ENCODE data around the gene CNTNAP2. TPM values are rescaled to one million over a fixed set of nuclear protein-coding genes. Genes with fewer than 3 reads are reported as not detected.
"Not testable (repeated sequence)": the region's sequence is repeated elsewhere in the genome, so short reads cannot be mapped to it uniquely, and the experiment has no call there.

The CNTNAP2 gene
- total RNA-seq, 1 donor from 2014 or later, result under 0.01 TPM

DNA sequence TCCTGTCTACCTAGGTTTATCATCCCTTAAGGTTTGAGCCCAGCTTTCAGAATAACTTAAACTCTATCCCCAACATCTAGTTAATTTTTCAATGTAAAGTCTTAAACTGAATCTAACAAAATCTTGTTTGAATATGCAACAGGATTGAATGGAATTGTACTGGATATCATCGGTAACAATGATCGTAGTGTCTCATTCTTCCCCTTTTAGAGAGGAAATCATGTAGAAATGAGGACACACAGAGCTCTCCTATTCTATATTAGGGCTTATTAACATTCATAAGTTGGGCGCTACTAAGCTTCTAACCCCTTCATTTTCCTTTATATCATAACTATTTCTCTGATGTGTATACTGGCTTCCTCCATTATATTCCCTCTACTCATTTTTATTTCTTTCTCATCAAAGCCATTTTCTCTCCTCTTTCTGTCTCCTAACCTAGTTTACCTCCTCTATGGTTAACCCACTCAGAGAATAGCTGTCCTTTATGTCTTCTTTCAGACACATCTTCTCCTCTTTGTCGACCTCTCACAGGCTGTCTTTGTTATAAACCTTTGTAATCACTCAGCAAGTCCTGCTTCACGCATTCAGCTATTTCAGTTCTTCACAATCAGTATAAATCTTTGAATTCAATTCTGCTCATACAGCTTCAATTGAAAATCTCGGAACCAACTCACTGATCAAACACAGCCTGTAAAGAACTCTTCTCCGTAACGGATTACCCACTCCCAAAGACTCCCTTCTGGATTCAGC, 1455.0 kb downstream of the CNTNAP2 start:
- DNase-seq (ENCODE audit: extremely low read depth, low read depth, low spot score), result no peak

DNA sequence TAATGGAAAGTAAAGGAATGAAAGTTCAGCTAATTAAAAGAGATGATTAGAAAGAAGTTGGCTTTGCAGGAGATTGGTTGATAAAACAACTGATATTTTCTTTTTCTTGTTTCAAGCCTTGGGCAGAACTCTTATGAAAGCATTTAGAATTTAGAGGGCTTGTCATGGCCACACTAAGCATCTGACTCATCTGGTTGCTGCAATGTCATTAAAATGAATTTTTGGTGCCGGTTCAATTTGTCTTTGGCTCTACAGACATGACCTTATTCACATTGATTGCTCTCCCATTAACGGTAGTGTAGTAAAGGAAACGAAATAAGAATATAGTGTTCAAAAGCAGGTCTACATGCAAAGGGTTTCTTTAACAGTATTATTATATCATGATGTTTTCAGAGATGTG, 1461.6 kb downstream of the CNTNAP2 start:
- no peak for DNase-seq (ENCODE audit: extremely low read depth, low read depth, low spot score)

DNA sequence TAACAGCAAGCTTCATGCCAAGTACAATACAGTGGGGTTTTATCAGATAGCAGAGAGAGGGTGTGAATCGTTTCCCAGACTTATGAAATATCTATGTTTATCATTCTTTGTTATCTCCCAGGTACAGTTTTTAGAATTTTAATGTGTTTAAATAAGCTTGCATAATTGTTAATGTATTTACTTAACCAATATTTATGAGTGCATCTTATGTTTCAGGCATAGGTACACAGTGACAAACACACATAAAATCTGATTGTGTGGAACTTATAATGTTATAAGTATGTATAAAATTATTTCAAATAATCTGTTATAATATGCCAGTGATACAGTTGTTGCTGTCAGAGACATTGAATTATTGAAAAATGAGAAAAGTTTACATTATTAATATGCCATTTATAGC, 1462.5 kb downstream of the CNTNAP2 start:
- DNase-seq (ENCODE audit: extremely low read depth, low read depth, low spot score), result no peak

DNA sequence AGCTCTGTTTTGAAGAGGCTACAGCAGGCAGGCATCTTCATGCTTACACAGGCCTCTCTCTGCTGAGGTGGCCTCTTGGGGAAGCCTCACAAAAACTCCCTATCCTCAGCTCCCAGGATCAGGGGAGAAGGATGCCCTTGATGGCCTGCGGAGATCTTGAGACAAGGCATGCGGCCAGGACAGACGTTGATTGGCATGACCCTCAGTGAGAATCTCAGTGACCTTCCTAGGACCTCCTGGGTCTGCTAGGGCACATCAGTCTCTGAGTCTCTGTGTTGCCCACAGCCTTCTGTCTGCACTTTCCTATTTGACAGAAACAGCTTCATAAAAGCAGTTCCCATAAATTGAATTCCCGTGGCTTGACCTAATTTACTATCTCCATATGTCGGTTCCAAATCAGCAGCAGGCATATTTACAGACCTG, 1468.2 kb downstream of the CNTNAP2 start:
- DNase-seq (ENCODE audit: extremely low read depth, low read depth, low spot score), result no peak

DNA sequence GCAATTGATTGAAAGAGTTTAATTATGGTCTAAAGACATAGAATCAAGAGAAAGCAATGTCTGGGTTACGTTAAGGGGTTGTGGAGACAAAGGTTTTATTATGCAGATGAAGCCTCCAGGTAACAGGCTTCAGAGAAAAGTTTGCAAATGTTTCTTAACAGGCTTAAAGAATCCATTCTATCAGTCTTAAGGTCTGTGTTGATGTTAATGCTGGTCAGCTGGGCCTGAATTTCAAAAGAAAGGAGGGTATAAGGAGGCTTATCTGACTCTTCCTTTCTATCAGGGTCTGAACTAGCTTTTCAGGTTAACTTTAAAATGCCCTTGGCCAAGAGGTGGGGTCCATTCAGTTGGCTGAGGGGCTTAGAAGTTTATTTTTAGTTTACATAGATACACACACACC, 1469.5 kb downstream of the CNTNAP2 start:
- no peak for DNase-seq (ENCODE audit: extremely low read depth, low read depth, low spot score)

DNA sequence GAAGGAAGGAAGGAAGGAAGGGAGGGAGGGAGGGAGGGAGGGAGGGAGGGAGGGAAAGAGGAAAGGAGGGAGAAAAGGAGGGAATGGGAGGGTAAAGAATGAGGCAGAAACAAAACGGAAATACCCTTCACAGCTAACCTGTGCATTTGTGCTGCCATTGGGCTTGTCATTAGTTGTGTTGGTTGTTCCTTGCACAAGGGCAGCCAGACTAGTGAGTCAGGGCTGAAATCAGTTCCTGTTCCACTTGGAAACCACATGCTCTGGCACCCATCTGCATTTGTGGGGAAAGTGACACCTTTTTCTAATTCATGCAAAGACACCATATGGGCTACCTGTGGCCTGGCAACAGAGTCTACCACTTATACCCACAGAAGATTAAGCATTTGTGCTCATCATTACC, 1469.9 kb downstream of the CNTNAP2 start:
- DNase-seq (ENCODE audit: extremely low read depth, low read depth, low spot score), result no peak

DNA sequence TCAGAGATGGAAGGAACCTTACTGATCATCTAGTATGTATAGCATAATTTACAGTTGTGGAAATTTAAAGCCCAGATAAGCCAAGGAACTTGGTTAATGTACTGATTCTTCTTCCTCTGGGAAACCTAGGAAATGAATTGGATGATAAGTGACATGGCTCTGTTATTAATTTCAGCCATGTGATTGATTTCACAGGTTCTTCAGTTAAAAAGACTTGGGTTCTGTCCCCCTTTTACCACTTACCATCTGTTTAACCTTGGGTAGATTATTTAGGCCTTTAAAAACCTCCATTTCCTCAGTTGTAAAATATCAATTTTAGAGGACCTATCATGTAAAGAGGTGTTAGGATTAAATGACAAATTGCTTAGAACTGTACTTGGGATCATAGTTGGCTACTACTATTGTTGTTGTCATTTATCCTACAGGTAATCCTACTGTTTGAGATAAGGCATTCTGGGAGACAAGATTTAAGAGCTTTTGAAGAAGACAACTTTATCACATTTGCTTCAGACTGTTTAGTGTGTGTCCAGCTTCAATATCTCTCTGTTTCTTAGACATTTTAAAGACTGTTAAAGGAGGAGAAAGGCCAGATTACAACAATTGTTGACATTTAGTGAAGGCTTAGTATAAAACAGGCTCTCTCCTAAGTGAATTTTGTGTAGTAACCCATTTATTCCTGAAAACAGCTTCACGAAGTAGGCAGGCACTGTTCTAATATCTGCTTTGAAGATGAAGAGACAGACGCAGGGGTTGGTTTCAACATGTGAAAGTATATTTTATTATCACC, 1476.9 kb downstream of the CNTNAP2 start:
- no peak for DNase-seq (ENCODE audit: extremely low read depth, low read depth, low spot score)

DNA sequence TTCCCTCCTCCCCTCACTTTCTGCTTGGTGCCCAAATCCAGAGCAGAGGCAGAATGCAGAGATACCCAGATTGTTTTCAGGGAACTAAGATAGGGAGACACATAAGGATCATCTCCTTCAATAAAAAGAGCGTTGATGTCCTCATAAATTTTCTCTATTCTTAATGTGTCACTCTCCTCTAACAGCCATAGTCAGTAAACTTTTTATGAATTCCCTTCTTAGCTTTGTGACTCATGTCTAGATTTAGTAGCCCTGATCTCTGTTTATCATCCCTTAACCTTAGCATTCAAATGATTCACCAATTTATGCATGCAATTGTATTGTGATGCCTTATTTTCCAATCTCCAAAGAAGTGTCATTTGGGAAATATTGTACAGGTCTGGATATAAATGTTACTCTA, 1478.4 kb downstream of the CNTNAP2 start:
- DNase-seq (ENCODE audit: extremely low read depth, low read depth, low spot score), result no peak

DNA sequence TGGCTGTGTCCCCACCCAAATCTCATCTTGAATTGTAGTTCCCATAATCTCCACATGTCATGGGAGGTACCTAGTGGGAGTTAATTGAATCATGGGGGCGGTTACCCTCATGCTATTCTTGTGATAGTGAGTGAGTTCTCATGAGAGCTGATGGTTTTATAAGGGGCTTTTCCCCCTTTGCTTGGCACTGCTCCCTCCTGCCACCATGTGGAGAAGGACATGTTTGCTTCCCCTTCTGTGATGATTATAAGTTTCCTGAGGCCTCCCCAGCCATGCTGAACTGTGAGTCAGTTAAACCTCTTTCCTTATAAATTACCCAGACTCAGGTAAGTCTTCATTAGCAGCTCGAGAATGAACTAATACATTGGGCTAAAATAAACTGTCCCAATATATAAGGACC, 1482.1 kb downstream of the CNTNAP2 start:
- not testable (repeated sequence) for DNase-seq (ENCODE audit: extremely low read depth, low read depth, low spot score)

DNA sequence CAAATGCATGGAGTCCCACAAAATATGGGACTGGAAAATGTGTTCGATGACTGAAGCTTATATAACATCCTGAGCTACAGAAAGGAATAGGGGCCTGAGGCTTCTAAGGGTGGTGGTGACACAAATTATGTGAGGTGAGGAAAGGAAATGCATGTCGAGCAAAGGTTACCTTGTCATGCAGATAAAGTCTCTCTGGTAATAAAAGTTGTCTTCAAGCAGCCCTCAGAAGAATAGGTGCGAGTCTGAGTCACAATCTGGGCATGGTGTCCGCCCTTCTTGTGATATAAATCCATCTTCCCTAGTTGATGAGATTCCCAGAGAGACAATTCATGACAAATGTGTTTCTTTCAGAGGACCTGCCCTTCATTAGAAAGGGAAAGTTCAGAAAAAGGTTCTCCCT, 1488.7 kb downstream of the CNTNAP2 start:
- no peak for DNase-seq (ENCODE audit: extremely low read depth, low read depth, low spot score)

DNA sequence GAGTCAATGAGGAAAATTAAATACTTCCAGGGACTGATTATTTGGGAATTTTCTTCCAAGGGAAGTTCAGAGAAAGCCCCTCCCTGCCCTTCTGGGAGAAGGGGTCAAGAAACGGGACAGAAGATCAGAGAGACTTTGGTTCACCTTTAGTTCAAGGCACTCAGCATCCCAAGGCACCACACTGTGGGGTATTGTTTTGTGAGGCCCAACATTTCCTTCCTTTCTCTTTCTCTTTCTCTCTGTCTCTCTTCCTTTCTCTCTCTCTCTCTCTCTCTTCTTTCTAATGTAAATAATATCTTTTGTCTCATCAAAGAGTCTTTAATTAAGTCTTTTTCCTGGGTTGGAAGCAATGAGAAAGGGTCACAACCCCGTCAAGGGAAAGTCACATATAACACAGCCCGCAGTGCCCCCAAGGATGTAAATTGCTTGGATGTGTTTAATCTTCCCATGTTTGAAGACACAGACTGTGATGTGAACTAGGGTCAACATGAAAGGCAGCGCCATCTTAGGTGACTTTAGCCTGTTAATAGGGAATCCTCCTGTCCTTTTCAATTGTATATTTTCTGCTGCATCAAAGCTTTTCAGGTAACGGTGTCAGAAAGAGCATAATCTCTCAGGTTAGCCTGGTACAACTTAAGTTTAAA, 1490.7 kb downstream of the CNTNAP2 start:
- DNase-seq (ENCODE audit: extremely low read depth, low read depth, low spot score), result no peak

DNA sequence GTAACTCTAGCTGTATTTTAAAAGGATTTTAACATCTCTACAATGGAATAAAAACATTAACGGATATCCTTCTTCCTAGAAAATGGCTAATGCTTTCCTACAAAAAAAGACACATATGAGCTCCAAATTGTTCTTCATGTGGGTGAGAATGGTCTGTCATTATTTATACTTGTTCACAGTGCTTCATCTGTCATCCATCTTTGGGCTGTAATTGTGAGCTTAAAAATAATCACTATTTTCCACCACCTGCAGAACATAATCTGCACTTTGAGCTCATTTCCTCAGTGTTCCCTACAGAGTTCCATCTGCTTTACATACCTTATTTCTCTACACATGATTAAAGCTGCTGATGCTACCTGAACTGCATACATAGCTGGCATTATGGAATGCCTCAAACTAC, 1494.8 kb downstream of the CNTNAP2 start:
- no peak for DNase-seq (ENCODE audit: extremely low read depth, low read depth, low spot score)

DNA sequence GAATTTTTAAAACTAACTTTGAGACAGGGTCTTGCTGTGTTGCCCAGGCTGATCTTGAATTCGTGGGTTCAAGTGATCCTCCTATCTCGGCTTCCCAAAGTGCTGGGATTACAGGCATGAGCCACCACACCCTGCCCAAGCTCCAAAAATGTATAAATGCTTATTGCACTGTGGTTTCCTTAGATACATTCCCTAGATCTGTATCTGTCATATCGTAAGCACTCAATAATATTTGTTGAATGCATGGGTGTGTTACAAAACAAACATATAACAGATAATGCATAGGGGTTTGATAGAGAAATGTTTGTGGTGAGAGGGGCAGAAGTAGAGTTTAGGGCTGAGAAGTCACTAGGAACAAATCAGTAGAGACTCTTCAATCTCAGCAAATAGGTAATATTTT, 1518.7 kb downstream of the CNTNAP2 start:
- no peak for DNase-seq (ENCODE audit: extremely low read depth, low read depth, low spot score)

DNA sequence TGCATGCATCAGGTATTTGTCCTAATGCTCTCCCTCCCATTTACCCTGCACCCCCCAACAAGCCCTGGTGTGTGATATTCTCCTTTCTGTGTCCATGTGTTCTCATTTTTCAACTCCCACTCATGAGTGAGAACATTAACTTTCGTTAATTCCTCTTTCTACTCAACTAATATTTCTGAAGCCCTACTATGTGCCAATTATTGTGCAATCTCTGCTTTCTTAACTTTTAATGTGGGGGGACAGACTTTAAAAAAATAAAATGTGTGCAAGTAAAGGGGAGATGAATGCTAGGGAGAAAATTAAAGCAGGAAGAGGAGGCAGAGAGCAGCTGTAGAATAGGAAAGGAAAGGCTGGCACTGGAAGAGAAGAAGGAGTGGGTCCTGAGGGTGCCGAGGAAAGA, 1520.0 kb downstream of the CNTNAP2 start:
- no peak for DNase-seq (ENCODE audit: extremely low read depth, low read depth, low spot score)

DNA sequence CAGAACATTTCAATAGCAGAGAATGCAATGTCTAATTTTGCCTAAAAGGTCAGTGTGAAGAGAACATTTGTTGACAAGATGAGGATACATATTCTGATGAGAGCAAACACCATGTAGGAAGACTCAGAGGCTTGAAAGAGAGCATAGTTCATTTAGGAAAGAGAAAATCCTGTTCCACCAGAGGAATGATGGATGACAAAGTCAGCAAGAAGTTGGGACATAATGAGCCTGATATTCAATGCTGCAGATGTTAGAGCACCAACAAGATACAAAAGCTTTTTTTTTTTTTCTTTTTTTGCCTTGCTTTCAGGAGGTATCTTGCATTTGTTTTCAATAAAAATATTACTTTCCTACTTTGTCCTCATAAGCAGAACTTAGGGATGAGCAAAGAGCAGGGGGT, 1522.0 kb downstream of the CNTNAP2 start:
- DNase-seq (ENCODE audit: extremely low read depth, low read depth, low spot score), result no peak

DNA sequence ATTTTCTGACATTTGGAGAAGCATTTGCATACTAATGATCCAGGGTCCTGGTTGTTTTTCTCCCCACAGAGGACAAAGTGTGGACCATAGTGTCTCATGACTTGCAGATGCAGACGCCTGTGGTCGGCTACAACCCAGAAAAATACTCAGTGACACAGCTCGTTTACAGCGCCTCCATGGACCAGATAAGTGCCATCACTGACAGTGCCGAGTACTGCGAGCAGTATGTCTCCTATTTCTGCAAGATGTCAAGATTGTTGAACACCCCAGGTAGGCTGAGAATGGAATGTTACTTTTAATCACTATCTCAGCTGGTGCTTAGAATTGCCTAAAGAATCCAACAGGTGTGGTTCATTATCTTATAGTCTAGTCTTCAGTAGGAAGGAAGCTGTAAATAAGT, 1522.4 kb downstream of the CNTNAP2 start:
- no peak for DNase-seq (ENCODE audit: extremely low read depth, low read depth, low spot score)

DNA sequence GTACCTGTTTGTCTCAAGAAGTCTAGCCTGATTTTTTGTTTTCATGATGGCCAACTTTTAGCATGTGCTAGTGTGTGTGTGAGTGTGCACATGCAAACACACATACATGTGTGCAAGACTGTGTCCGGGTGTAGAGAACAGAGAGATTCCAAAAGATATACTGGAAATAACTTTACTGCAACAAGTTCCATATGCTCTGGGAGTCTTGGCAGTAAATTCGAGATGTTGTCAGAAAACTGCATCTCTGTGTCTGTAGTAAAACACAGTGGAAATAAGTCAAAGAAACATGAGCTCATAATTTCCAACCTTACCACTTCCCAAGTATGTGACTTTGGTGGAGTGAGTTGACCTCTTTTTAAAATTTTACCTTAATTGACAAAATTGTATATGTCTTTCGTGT, 1523.2 kb downstream of the CNTNAP2 start:
- DNase-seq (ENCODE audit: extremely low read depth, low read depth, low spot score), result no peak

DNA sequence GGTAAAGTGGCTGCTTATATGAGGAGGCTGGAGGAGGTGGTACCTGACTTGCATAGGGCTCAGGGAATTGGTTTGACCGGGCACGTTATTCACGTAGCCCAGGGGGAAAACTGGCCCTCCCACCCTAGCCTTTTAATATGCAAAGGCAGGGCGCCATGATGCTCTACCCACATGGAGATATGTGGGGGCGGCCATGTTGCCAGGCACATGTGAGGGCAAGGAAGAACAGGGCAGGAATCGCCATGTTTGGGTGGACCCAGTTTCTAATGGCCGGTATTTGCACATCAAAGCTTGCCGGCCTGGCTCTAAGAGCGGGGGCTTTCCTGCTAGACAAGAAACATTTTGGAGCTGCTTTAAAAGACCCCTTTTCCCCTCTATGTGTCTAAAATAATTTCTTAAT, 1524.2 kb downstream of the CNTNAP2 start:
- DNase-seq (ENCODE audit: extremely low read depth, low read depth, low spot score), result no peak

DNA sequence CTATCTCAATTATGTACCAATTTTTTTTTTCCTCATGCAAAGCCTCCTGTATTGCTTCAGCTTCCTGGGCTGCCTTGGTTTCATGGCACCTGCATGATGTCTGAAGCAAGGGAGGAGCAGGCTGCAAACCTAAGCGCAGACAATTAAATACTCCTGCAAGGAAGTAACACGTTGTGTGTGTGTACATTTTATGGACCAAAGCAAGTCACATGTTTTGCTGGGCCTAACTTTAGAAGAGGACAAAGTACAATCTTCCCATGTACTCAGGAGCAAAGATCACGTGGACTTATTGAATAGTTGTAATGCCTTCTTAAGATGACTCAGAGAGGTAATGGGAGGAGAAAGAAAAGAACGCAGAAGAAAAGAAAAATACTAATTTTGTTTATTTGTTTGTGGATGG, 1530.0 kb downstream of the CNTNAP2 start:
- no peak for DNase-seq (ENCODE audit: extremely low read depth, low read depth, low spot score)

DNA sequence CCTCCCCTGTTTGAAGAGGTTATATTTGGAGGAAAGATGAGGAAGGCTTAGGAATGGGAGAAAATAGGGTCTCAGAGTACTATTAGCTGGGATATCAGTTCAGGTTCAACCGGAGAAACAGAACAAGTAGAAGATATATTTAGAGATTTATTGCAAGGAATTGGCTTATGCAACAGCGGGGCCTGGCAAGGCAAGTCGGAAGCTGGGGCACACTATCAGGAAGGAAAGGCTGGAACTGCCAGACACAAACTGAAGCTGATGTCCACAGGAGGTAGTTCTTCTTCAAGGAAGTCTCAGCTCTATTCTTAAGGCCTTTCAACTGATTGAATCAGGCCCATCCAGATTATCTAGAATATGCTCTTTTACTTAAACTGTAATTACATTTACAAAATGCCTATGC, 1534.4 kb downstream of the CNTNAP2 start:
- no peak for DNase-seq (ENCODE audit: extremely low read depth, low read depth, low spot score)

DNA sequence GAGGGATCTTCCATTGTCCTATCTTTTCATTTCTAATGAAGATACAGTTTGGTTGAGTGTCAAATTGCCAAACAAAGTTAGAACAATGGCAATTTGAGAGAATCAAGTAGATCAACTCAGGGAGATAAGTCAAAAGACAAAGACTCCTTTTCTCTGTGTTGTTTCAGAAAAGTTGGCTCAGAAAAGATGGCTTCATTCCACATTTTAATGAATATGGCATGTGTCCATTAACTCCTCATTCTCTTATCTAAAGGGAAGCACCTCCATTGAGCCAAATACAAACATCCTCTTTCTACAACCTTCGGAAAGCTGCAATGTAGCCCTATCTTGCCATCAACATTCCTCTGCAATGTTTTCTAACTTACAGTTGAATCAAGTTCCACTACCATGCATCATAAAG, 1535.0 kb downstream of the CNTNAP2 start:
- DNase-seq (ENCODE audit: extremely low read depth, low read depth, low spot score), result no peak

DNA sequence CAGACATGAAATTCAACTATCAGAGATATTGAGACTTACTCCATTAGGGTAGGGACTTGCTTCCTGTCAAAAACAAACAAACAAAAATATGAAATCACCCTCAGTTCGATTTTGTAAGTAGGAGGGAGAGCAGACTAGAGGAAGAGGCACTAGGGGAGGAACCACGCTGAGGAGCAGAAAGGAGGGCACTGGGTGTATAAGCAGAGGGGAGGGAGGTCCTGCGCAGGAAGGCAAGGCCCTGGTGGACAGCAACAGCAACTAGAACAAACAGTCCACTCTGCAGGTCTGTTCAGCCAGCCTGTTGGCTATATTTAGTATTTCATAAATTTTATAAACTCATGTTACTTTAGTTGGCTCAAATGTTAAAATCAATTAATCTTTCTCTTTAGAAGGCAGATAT, 1536.9 kb downstream of the CNTNAP2 start:
- no peak for DNase-seq (ENCODE audit: extremely low read depth, low read depth, low spot score)

All from glomerular endothelial cell (primary cell).